Stimulated activated CD8-positive, alpha-beta memory T cell treated with anti-CD3 and anti-CD28 coated beads, Interleukin-15, amount 100 ng/mL, for 4 hours (primary cell): ENCODE results near the gene KLHL7.
"Not testable (repeated sequence)": the region's sequence is repeated elsewhere in the genome, so short reads cannot be mapped to it uniquely, and the experiment has no call there.

ENCODE experiments used
- DNase-seq, 2 donors: peaks; one replicate each; pipeline ENCODE4 v3.0.0-alpha.2; 2020; ENCODE audit warnings: low read depth in 2 of 2

KLHL7 gene

GRCh38 chr7:23106823-23107663 lies 1.5 kb downstream of the KLHL7 start:
- DNase-seq: no peak

DNA sequence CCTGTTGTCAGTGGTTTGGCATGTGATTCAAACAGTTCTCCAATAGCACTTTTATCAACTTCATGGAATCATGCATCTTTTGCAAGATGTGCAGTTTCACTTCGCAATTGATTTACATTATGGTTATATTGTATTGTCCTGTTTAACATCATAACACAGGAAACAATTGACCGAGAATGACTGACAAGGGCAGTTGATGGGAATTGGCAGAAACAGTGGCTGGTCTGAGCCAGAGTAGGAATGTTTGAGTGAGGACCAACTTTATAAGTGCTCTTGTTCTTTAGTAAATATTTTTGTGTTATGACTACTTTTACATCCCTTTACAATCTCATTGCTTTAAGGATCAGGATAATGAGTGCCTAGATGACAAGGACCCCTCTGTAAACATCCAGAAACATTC lies 2.2 kb downstream of the KLHL7 start:
- DNase-seq: no peak

DNA sequence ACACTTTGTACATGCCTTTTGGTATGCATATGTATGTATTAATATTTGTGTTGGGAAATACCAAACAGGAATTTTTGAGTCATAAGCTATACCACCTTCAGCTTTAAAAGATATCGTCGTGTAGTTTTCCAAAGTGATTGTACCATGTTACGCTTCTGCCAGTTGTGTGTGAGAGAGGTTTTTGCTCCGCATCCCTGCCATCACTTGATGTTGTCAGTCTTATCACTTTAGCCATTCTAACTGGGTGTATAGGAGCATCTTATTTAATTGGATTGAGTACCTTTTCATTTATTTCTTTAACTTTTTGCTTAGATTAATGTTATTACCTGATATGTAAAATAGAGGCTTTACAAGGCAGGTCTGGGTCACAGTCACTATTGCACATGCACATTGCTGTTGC lies 3.4 kb downstream of the KLHL7 start:
- DNase-seq: no peak

DNA sequence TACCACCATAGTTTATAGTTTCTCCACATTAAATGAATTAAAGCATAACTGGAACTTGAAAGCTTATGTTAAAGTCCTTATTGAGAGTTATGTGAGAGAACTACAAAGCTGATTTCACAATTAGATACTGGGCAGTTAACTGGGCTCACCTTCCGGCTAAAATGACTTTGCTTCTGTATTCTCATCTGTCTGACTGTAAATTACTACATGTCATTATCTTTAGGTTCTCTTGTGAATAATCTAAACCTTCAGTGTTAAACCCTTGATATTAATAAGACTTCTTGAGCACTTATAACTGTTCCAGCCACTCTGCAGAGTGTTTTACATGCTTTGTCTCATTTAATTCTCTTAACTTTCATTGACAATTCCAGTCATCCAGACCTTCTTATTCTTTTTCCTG lies 3.9 kb downstream of the KLHL7 start:
- no peak for DNase-seq

DNA sequence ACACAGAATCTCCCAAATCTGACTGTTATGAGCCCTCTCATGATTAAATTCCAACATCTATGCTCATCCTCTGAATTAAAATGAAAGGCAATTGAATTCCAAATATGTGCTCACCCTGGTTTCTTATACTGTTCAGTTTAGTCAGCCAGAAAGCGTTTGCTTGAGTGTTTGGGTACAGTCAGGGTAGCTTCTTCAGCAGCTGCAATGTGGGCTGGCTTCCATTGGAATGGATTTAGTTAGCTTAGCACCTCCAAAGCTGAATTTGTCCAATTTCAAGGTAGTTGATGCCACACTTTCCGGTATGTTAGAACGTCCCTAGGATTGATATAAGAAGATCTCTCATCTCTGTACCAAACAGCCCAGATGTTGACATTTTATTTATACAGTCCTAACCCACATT lies 9.3 kb downstream of the KLHL7 start:
- no peak for DNase-seq

DNA sequence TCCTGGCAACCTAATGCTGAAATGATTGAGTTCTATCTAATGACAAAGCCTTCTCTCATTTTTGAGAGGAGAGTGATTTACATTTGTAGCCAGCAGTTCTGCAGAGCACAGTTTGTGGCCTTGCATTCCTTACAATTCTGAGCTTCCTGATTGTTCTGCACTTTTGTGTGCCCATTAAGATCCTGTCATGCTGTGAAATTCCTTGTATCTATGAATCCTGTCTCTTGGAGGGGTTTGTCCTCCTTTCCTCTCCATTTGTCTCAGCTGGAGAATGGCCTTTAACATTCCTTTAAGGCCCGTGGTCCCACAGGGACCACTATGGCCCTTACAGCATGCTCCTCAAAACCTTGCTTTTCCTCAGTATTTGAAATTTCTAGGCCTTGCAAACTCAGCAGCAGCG lies 10.4 kb downstream of the KLHL7 start:
- no peak for DNase-seq

DNA sequence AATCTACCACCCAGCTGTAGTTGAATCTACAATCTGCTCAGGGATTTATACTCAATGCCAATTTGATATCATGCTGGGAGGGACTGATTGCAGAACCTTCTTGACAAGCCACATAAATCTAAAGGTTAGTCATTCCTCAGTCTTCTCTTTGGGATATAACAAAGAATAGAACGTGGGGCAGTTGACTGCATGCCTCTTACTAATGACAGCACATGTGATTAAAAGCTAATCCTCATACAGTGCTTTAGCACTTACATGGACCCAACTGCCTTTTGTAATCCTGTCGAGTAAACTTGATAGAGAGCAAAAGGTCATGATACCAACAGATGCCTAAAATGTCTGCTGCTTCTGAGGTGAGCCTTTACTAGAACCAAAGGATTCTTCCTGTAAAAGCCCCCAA lies 12.3 kb downstream of the KLHL7 start:
- no peak for DNase-seq

- no peak for DNase-seq
Observed at GRCh38 chr7:23120106-23120505, 14.5 kb downstream of the KLHL7 start.

DNA sequence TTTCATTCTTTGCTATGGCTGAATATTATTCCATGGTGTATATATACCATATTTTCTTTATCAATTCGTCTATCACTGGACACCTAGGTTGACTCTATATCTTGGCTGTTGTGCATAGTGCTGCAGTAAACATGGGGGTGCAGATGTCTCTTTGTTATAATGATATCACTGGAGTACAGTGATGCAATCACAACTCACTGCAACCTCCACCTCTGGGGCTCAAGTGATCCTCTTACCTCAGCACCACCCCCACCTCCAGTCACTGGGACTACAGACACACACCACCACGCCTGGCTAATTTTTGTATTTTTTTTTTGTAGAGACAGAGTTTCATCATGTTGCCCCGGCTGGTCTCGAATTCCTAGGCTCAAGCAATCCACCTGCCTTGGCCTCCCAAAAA lies 15.6 kb downstream of the KLHL7 start:
- no peak for DNase-seq

DNA sequence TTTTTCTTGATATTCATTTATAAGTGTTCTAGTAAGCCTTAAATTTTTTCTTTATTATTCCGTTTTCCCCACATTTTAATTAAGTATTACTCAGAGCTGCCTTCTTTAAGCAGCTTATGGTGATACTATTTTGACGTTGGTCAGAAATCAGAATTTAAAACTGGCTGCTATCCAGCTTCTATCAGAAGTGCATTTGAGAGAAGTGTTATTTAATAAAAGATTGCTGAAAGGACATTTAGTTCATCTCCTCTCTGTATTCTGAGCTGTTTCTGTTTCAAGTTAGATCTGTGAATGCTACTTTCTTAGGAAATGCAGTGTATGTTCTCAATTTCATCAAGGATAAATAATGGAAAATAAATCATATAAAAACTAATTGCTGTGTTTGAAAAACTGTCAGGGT lies 17.4 kb downstream of the KLHL7 start:
- no peak for DNase-seq

- no peak for DNase-seq
Observed at GRCh38 chr7:23123465-23123864, 17.9 kb downstream of the KLHL7 start.

GRCh38 chr7:23129036-23129435 lies 23.5 kb downstream of the KLHL7 start:
- DNase-seq: no peak

DNA sequence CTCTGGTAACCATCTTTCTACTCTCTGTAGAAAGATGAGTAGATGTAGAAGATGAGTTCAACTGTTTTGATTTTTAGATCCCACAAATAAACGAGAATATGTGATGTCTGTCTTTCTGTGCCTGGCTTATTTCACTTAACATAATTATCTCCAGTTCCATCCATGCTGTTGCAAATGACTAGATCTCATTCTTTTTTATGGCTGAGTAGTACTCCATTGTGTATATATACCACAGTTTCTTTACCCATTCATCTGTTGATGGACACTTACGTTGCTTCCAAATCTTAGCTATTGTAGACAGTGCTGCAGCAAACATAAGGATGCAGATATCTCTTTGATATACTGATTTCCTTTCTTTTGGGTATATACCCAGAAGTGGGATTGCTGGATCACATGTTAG lies 26.2 kb downstream of the KLHL7 start:
- not testable (repeated sequence) for DNase-seq

DNA sequence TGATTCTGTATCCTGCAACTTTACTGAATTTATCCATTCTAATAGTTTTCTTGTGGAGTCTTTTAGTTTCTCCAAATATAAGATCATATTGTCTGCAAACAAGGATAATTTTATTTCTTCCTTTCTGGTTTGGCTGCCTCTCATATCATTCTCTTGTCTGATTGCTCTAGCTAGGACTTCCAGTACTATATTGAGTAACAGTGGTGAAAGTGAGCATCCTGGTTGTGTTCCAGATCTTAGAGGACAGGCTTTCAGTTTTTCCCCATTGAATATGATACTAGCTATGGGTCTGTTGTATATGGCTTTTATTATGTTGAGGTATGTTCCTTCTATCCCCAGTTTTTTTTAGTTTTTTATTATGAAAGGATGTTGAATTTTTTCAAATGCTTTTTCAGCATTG lies 28.2 kb downstream of the KLHL7 start:
- DNase-seq: no peak

DNA sequence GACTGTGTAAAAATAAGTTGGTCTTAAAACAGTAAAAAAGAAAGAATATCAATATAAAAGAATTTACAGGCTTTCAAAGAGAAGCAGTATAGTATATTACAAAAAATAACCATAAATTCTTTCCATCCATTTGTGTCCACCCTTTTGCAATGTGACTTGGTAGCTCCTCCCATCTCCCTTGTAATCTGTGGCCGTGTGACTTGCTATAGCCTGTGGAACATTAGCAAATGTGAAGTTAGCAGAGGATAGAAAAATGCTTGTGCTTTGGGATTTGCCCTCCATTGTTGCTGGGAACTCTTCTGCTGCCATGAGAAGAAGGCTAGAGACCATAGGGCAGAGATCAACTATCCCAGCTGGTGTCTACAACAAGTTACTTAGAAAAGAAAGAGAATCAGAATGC lies 30.2 kb downstream of the KLHL7 start:
- no peak for DNase-seq

GRCh38 chr7:23136216-23136615 lies 30.6 kb downstream of the KLHL7 start:
- no peak for DNase-seq

DNA sequence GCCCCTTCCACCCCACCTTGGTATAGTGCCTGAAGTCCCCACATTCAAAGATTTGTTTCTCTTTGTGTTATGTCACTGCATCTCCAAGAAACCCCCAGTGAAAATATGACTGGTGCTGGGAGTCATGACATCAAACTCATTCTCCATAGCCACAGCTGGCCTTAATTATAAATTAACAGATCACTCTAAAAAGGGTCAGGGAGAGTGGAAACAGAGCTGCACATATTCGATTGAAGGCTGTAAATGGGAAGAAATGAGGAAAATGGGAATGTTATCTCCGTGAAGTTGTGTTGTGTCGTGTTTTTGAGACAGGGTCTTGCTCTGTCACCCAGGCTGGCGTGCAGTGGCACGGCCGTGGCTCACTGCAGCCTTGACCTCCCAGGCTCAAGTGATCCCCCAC lies 52.1 kb downstream of the KLHL7 start:
- no peak for DNase-seq

GRCh38 chr7:23158546-23158945 lies 53.0 kb downstream of the KLHL7 start:
- DNase-seq: no peak

DNA sequence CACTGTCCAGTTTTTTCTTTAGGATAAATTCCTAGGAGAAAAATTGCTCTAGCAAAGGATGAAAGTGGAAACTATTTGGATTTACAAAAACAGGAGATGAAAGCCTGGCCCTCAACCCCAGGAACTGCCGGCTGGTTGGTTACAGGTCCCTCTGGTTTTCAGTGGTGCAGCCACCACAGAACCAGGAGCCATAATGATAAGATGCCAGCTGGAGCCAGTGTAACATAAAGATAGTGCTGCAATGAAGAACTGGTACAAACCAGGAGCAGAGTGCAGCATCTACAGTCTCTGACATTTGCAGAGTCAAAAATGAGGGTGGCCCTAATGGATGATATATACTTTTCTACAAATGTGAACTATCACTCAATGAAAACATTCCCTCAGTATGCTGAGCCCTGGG lies 55.9 kb downstream of the KLHL7 start:
- DNase-seq: no peak

DNA sequence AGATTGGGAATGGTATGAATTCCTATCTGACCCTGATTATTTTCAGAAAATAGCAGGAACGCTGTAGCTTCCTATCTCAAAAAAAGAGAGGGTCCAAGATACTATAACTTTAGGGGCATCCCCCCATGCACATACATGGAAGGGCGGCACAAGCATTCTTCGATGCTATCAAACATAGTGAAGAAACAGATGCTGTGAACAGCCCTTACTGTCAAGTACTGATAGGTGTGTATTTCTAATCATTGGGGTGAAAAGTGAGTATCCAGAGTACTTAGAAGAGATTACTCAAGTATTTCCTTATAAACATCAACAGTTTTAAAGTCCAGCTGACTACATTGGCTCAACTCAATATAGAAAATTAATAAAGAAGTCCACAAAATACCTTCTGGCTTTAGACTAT lies 59.3 kb downstream of the KLHL7 start:
- no peak for DNase-seq

- DNase-seq: no peak
Observed at GRCh38 chr7:23165316-23165715, 59.7 kb downstream of the KLHL7 start.

DNA sequence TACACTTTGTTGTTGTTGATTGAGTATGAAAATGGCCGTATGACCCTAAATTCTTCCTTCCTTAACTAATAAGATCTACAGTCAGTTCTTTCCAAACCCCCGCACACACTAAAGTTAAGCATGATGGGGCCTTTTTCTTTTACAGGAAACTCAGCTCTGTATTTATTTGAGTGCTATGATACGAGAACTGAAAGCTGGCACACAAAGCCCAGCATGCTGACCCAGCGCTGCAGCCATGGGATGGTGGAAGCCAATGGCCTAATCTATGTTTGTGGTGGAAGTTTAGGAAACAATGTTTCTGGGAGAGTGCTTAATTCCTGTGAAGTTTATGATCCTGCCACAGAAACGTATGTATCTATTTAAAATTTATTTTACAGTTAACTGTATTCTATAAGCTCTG lies 62.1 kb downstream of the KLHL7 start:
- no peak for DNase-seq

- DNase-seq: no peak
Observed at GRCh38 chr7:23168111-23168885, 62.7 kb downstream of the KLHL7 start.
